GM23248 (cell line): ENCODE results near the gene RALGPS1. TPM values are rescaled to one million over a fixed set of nuclear protein-coding genes. Genes with fewer than 3 reads are reported as not detected.

Experiments used
- DNase-seq: peaks from one replicate; pipeline ENCODE4 v3.0.0-alpha.2; 2015
- H2AFZ ChIP-seq: fragments of 200-600 bp; sonication (generic); 2 replicates; pipeline ENCODE4 v1.6.1; 2016; ENCODE audit warnings: antibody characterized with exemption
- H3F3A ChIP-seq: fragments of 200-600 bp; sonication (generic); 2 replicates; pipeline ENCODE4 v1.6.1; 2016; ENCODE audit warnings: mild to moderate bottlenecking, antibody characterized with exemption, mixed run types; ENCODE audit not compliant: insufficient read depth
- H3K27ac ChIP-seq: fragments of 200-600 bp; sonication (generic); 2 replicates; pipeline ENCODE4 v1.5.1; 2016; ENCODE audit warnings: mild to moderate bottlenecking
- H3K27me3 ChIP-seq: fragments of 200-600 bp; sonication (generic); replicated peaks from 2 replicates; pipeline ENCODE4 v1.6.1; 2016; ENCODE audit warnings: mild to moderate bottlenecking; ENCODE audit not compliant: insufficient read depth
- H3K36me3 ChIP-seq: fragments of 200-600 bp; sonication (generic); 2 replicates; pipeline ENCODE4 v1.6.1; 2016; ENCODE audit warnings: low read depth, mild to moderate bottlenecking
- H3K4me1 ChIP-seq: fragments of 200-600 bp; sonication (generic); 2 replicates; pipeline ENCODE4 v1.6.1; 2016; ENCODE audit warnings: mild to moderate bottlenecking; ENCODE audit not compliant: insufficient read depth
- H3K4me2 ChIP-seq: fragments of 200-600 bp; sonication (generic); one replicate; pipeline ENCODE4 v1.6.1; 2016; ENCODE audit warnings: mild to moderate bottlenecking; ENCODE audit not compliant: unreplicated experiment
- H3K4me3 ChIP-seq: fragments of 200-600 bp; sonication (generic); 2 replicates; pipeline ENCODE4 v1.5.1; 2016; ENCODE audit warnings: mild to moderate bottlenecking
- H3K79me2 ChIP-seq: fragments of 200-600 bp; sonication (generic); 2 replicates; pipeline ENCODE4 v1.6.1; 2016; ENCODE audit warnings: mild to moderate bottlenecking; ENCODE audit not compliant: insufficient read depth
- H3K9ac ChIP-seq: fragments of 200-600 bp; sonication (generic); 2 replicates; pipeline ENCODE4 v1.6.1; 2016; ENCODE audit warnings: mild to moderate bottlenecking
- H3K9me2 ChIP-seq: fragments of 200-600 bp; sonication (generic); 2 replicates; pipeline ENCODE4 v1.6.1; 2016; ENCODE audit warnings: mixed run types, mild to moderate bottlenecking, moderate library complexity; ENCODE audit not compliant: insufficient read depth
- H3K9me3 ChIP-seq: fragments of 200-600 bp; sonication (generic); one replicate; pipeline ENCODE4 v1.6.1; 2017; ENCODE audit warnings: low read depth
- H4K20me1 ChIP-seq: fragments of 200-600 bp; sonication (generic); 2 replicates; pipeline ENCODE4 v1.6.0; 2016; ENCODE audit not compliant: insufficient read depth
- EZH2 ChIP-seq: fragments of 200-600 bp; sonication (generic); IDR thresholded peaks from 2 replicates; pipeline ENCODE4 v1.6.1; 2018; ENCODE audit warnings: antibody characterized with exemption, mild to moderate bottlenecking; ENCODE audit not compliant: insufficient read depth, poor library complexity, severe bottlenecking
- EZH2phosphoT487 ChIP-seq: fragments of 200-600 bp; sonication (generic); IDR thresholded peaks from 2 replicates; pipeline ENCODE4 v1.6.1; 2018; ENCODE audit warnings: antibody characterized with exemption, moderate library complexity, mild to moderate bottlenecking, low read depth; ENCODE audit not compliant: insufficient read depth
- WGBS, 2 experiments: methylation state at CpG; one replicate each; pipeline ENCODE4 v1.1.6; 2015 to 2017; ENCODE audit warnings: low lambda C conversion rate in 2 of 2, low coverage in 1 of 2; ENCODE audit errors: missing lambda C conversion rate in 2 of 2; 5-methylcytosine and 5-hydroxymethylcytosine counted together
- in situ Hi-C: fragments of 300-500 bp; cut with MboI; formaldehyde crosslinking; loops from 2 replicates; pipeline ENCODE4 v1.15.0; 2020
- polyA plus RNA-seq: library from polyadenylated mRNA; unstranded; fragments of >200 nt; fragmentation: Nextera tagmentation; extraction: Ambion mirVana; gene quantifications from 2 replicates; pipeline ENCODE4 v1.2.1, GENCODE V29; 2016
- total RNA-seq: library from RNA; depleted of rRNA; stranded (reverse); fragments of >200 nt; shearing (Covaris generic); gene quantifications from 2 replicates; pipeline ENCODE4 v1.2.3, GENCODE V29; 2014

Gene RALGPS1
- total and polyA plus RNA-seq, 2 experiments from 2014 or later, result 0.54 to 1.8 TPM

- H3K79me2 ChIP-seq, result no peaks in the 10 kb centered on the region
- no peak overlapping the region for H3K4me3 ChIP-seq
- no peak overlapping the region for H3K27ac ChIP-seq
- no peak overlapping the region for H2AFZ ChIP-seq
- 92 to 94% methylated on average over 4 of the region's 4 CpGs for WGBS, 2 experiments
- in situ Hi-C loops, result no loop called here
- no peaks in the 10 kb centered on the region for H3K9me2 ChIP-seq
- no peaks in the 10 kb centered on the region for H3K9me3 ChIP-seq
- TF ChIP-seq EZH2 (no peak), EZH2phosphoT487 (no peak)
- H4K20me1 ChIP-seq, result peaks cover 4% of the 10 kb centered on the region; the same call in 1 of the 2 replicates
- H3K4me1 ChIP-seq, result no peaks in the 10 kb centered on the region
- no peaks in the 10 kb centered on the region for H3F3A ChIP-seq
- no peak overlapping the region for H3K9ac ChIP-seq
- peaks cover 8% of the 10 kb centered on the region; the same call in 1 of the 2 replicates for H3K36me3 ChIP-seq
- DNase-seq, result no peak
- no peak overlapping the region for H3K4me2 ChIP-seq
- H3K27me3 ChIP-seq, result no peaks in the 10 kb centered on the region
These were observed 191.9 kb downstream of the RALGPS1 start for GRCh38 chr9:127106466-127106855.

GRCh38 chr9:127107171-127107928, 192.8 kb downstream of the RALGPS1 start:
- DNase-seq, result no peak
- Histone ChIP-seq H3K27ac (no peak overlapping the region), H3K4me1 (no peaks in the 10 kb centered on the region), H3K4me2 (no peak overlapping the region), H2AFZ (no peak overlapping the region), H3K9me3 (no peaks in the 10 kb centered on the region), H3F3A (no peaks in the 10 kb centered on the region), H3K9me2 (no peaks in the 10 kb centered on the region), H3K36me3 (peaks cover 8% of the 10 kb centered on the region; the same call in 1 of the 2 replicates), H3K9ac (no peak overlapping the region), H3K79me2 (no peaks in the 10 kb centered on the region), H3K4me3 (no peak overlapping the region), H3K27me3 (no peaks in the 10 kb centered on the region), H4K20me1 (peaks cover 4% of the 10 kb centered on the region; the same call in 1 of the 2 replicates)
- WGBS, 2 experiments, result 74 to 77% methylated on average over 11 of the region's 11 CpGs
- in situ Hi-C loops, result no loop called here
- TF ChIP-seq EZH2, result no peak
- no peak for TF ChIP-seq EZH2phosphoT487

GRCh38 chr9:127107929-127108876, 193.6 kb downstream of the RALGPS1 start:
- H3F3A ChIP-seq, result no peaks in the 10 kb centered on the region
- no peaks in the 10 kb centered on the region for H3K79me2 ChIP-seq
- no peaks in the 10 kb centered on the region for H3K9me2 ChIP-seq
- H3K36me3 ChIP-seq, result peaks cover 8% of the 10 kb centered on the region; the same call in 1 of the 2 replicates
- no peak overlapping the region for H2AFZ ChIP-seq
- DNase-seq, result no peak
- no peak overlapping the region for H3K9ac ChIP-seq
- H3K4me1 ChIP-seq, result no peaks in the 10 kb centered on the region; the same call in 1 of the 2 replicates
- no peaks in the 10 kb centered on the region for H3K9me3 ChIP-seq
- no peaks in the 10 kb centered on the region for H3K27me3 ChIP-seq
- in situ Hi-C loops, result no loop called here
- TF ChIP-seq EZH2phosphoT487 (no peak), EZH2 (no peak)
- H4K20me1 ChIP-seq, result peaks cover 4% of the 10 kb centered on the region; the same call in 1 of the 2 replicates
- H3K4me2 ChIP-seq, result no peak overlapping the region
- no peak overlapping the region for H3K27ac ChIP-seq
- 91 to 93% methylated on average over 33 to 38 of the region's 38 CpGs for WGBS, 2 experiments
- H3K4me3 ChIP-seq, result no peak overlapping the region

GRCh38 chr9:127109212-127109711, 194.7 kb downstream of the RALGPS1 start:
- peaks cover 8% of the 10 kb centered on the region; the same call in 1 of the 2 replicates for H3K36me3 ChIP-seq
- no peaks in the 10 kb centered on the region for H3K9me3 ChIP-seq
- TF ChIP-seq EZH2phosphoT487 (no peak), EZH2 (no peak)
- no peaks in the 10 kb centered on the region; the same call in 1 of the 2 replicates for H3K4me1 ChIP-seq
- no peak overlapping the region for H3K27ac ChIP-seq
- no peak overlapping the region for H3K4me3 ChIP-seq
- H3K79me2 ChIP-seq, result no peaks in the 10 kb centered on the region
- H3K9me2 ChIP-seq, result no peaks in the 10 kb centered on the region
- H4K20me1 ChIP-seq, result peaks cover 4% of the 10 kb centered on the region; the same call in 1 of the 2 replicates
- no peaks in the 10 kb centered on the region for H3K27me3 ChIP-seq
- no peak overlapping the region for H3K4me2 ChIP-seq
- 84 to 87% methylated on average over 5 of the region's 5 CpGs for WGBS, 2 experiments
- no peak overlapping the region for H2AFZ ChIP-seq
- no peaks in the 10 kb centered on the region for H3F3A ChIP-seq
- no peak overlapping the region for H3K9ac ChIP-seq
- in situ Hi-C loops, result no loop called here
- DNase-seq, result no peak
